T follicular helper cell (primary cell): Measurements from ENCODE around the gene TGFBR2.

ENCODE experiments used
- DNase-seq: peaks from one replicate; pipeline ENCODE4 v3.0.0-alpha.2; 2020; ENCODE audit warnings: low read depth

TGFBR2 gene

GRCh38 chr3:30720586-30721313 is 114.3 kb downstream of the TGFBR2 start:
- DNase-seq: no peak

GRCh38 chr3:30721314-30721634 is 114.9 kb downstream of the TGFBR2 start:
- no peak for DNase-seq

GRCh38 chr3:30723211-30723610 is 116.8 kb downstream of the TGFBR2 start:
- no peak for DNase-seq

- no peak for DNase-seq
These were observed 118.5 kb downstream of the TGFBR2 start for GRCh38 chr3:30724863-30725262.

- no peak for DNase-seq
These were observed 121.7 kb downstream of the TGFBR2 start for GRCh38 chr3:30728143-30728542.

GRCh38 chr3:30729512-30729911 is 123.1 kb downstream of the TGFBR2 start:
- DNase-seq: no peak

GRCh38 chr3:30729936-30730335 is 123.5 kb downstream of the TGFBR2 start:
- DNase-seq: no peak

- no peak for DNase-seq
These were observed 124.6 kb downstream of the TGFBR2 start for GRCh38 chr3:30730967-30731366.

- no peak for DNase-seq
These were observed 126.8 kb downstream of the TGFBR2 start for GRCh38 chr3:30733209-30733608.

- no peak for DNase-seq
These were observed 127.3 kb downstream of the TGFBR2 start for GRCh38 chr3:30733696-30734095.

- no peak for DNase-seq
These were observed 131.5 kb downstream of the TGFBR2 start for GRCh38 chr3:30737743-30738499.

- no peak for DNase-seq
These were observed 132.2 kb downstream of the TGFBR2 start for GRCh38 chr3:30738605-30739004.

- no peak for DNase-seq
These were observed 135.5 kb downstream of the TGFBR2 start for GRCh38 chr3:30741889-30742288.

- DNase-seq: no peak
These were observed 136.6 kb downstream of the TGFBR2 start for GRCh38 chr3:30742796-30743619.
